Endodermal cell (in vitro differentiated cells): ENCODE results near the gene TXNDC15. TPM values are rescaled to one million over a fixed set of nuclear protein-coding genes. Genes with fewer than 3 reads are reported as not detected.

ENCODE experiments used
- DNase-seq: peaks from one replicate; pipeline ENCODE4 v3.0.0-alpha.2; 2017
- H3K27ac ChIP-seq: 2 replicates; pipeline ENCODE4 v1.5.1; 2013; ENCODE audit warnings: mild to moderate bottlenecking, low read depth, low read length, moderate library complexity
- H3K27me3 ChIP-seq: 2 replicates; pipeline ENCODE4 v1.6.1; 2013; ENCODE audit warnings: mild to moderate bottlenecking, low read length, moderate library complexity; ENCODE audit not compliant: insufficient read depth, control insufficient read depth, poor library complexity, severe bottlenecking
- H3K36me3 ChIP-seq: 2 replicates; pipeline ENCODE4 v1.7.0; 2013; ENCODE audit warnings: mild to moderate bottlenecking, low read length, moderate library complexity; ENCODE audit not compliant: control insufficient read depth, insufficient read depth
- H3K4me1 ChIP-seq: one replicate; pipeline ENCODE4 v1.7.0; 2013; ENCODE audit warnings: low read length; ENCODE audit not compliant: control insufficient read depth, insufficient read depth
- H3K4me3 ChIP-seq: 2 replicates; pipeline ENCODE4 v1.5.1; 2013; ENCODE audit warnings: mild to moderate bottlenecking, low read length, moderate library complexity
- H3K9ac ChIP-seq: 2 replicates; pipeline ENCODE4 v1.6.1; 2013; ENCODE audit warnings: mild to moderate bottlenecking, low read length, moderate library complexity; ENCODE audit not compliant: poor library complexity, severe bottlenecking; ENCODE audit errors: extremely low read depth
- H3K9me3 ChIP-seq: 2 replicates; pipeline ENCODE4 v1.6.1; 2013; ENCODE audit warnings: mild to moderate bottlenecking, low read length, moderate library complexity; ENCODE audit not compliant: control insufficient read depth
- H3K27ac Mint-ChIP-seq: 2 replicates; pipeline ENCODE4 v1.8.0; 2020; ENCODE audit warnings: mixed read lengths
- H3K27me3 Mint-ChIP-seq: 2 replicates; pipeline ENCODE4 v1.8.0; 2021; ENCODE audit warnings: mild to moderate bottlenecking, mixed read lengths; ENCODE audit not compliant: insufficient read depth
- H3K36me3 Mint-ChIP-seq: 2 replicates; pipeline ENCODE4 v1.8.0; 2020; ENCODE audit warnings: low read depth, mixed read lengths
- H3K4me1 Mint-ChIP-seq: 2 replicates; pipeline ENCODE4 v1.8.0; 2020; ENCODE audit warnings: mixed read lengths
- H3K4me3 Mint-ChIP-seq: 2 replicates; pipeline ENCODE4 v1.8.0; 2020; ENCODE audit warnings: mild to moderate bottlenecking, moderate library complexity, mixed read lengths
- H3K9me3 Mint-ChIP-seq: 2 replicates; pipeline ENCODE4 v1.8.0; 2020; ENCODE audit warnings: mild to moderate bottlenecking, mixed read lengths
- CTCF ChIP-seq: fragments of 200-600 bp; sonication (generic); conservative IDR thresholded peaks from 2 replicates; pipeline ENCODE4 v1.5.0; 2021; ENCODE audit warnings: antibody characterized with exemption, mild to moderate bottlenecking
- WGBS, 2 experiments: methylation state at CpG; one replicate each; pipeline versions ENCODE4 v1.1.5 to v1.1.7; 2013; ENCODE audit warnings: missing lambda C conversion rate in 2 of 2, mixed read lengths in 1 of 2; ENCODE audit not compliant: insufficient coverage in 1 of 2, insufficient read length in 1 of 2; 5-methylcytosine and 5-hydroxymethylcytosine counted together
- total RNA-seq, 2 donors: library from RNA; stranded (reverse); fragmentation: NEBNext Ultra II Directional in 1 of 2; extraction: Animal tissue kit (Norgen Biotek cat#: 25700) in 1 of 2; gene quantifications; 2 replicates in 1 of 2; 3 replicates in 1 of 2; pipeline ENCODE4 v1.2.1, GENCODE V29; 2021

The TXNDC15 gene
- total RNA-seq, 2 donors from 2014 or later = 34.0 to 37.0 TPM

GRCh38 chr5:134840811-134841210 lies 33.4 kb upstream of the TXNDC15 start:
- 70 to 89% methylated on average over 1 to 3 of the region's 3 CpGs for WGBS, 2 experiments
- Histone ChIP-seq H3K27me3 (no peaks in the 10 kb centered on the region), H3K9ac (no peak overlapping the region), H3K27ac (no peak overlapping the region), H3K4me1 (no peaks in the 10 kb centered on the region), H3K4me3 (no peak overlapping the region), H3K9me3 (peaks cover 11% of the 10 kb centered on the region), H3K36me3 (peaks cover 48% of the 10 kb centered on the region)
- no peak for DNase-seq
- TF ChIP-seq CTCF = no peak
- no peak overlapping the region for H3K27ac Mint-ChIP-seq
- H3K27me3 Mint-ChIP-seq = no peaks in the 10 kb centered on the region
- peaks cover 42% of the 10 kb centered on the region for H3K36me3 Mint-ChIP-seq
- peaks cover 5% of the 10 kb centered on the region for H3K4me1 Mint-ChIP-seq
- H3K4me3 Mint-ChIP-seq = no peak overlapping the region
- H3K9me3 Mint-ChIP-seq = no peaks in the 10 kb centered on the region

- peaks cover 35% of the 10 kb centered on the region for H3K36me3 ChIP-seq
- H3K27me3 ChIP-seq = no peaks in the 10 kb centered on the region
- H3K36me3 Mint-ChIP-seq = peaks cover 31% of the 10 kb centered on the region
- peaks cover 11% of the 10 kb centered on the region for H3K9me3 ChIP-seq
- H3K4me3 ChIP-seq = no peak overlapping the region
- no peak overlapping the region for H3K4me3 Mint-ChIP-seq
- 100% methylated on average over 1 of the region's 1 CpG; no CpG with 5 or more reads in 1 of the 2 experiments for whole genome bisulfite sequencing, 2 experiments
- no peak overlapping the region for H3K27ac ChIP-seq
- no peak for TF ChIP-seq CTCF
- no peaks in the 10 kb centered on the region for H3K4me1 ChIP-seq
- H3K27me3 Mint-ChIP-seq = no peaks in the 10 kb centered on the region
- no peak overlapping the region for H3K9ac ChIP-seq
- no peak for DNase-seq
- H3K4me1 Mint-ChIP-seq = peaks cover 9% of the 10 kb centered on the region
- no peaks in the 10 kb centered on the region for H3K9me3 Mint-ChIP-seq
- no peak overlapping the region for H3K27ac Mint-ChIP-seq
These were observed 29.9 kb upstream of the TXNDC15 start for GRCh38 chr5:134844252-134844651.

GRCh38 chr5:134845335-134845851 lies 28.8 kb upstream of the TXNDC15 start:
- Histone ChIP-seq H3K4me3 (peak overlapping the region; percentile 84), H3K36me3 (peaks cover 31% of the 10 kb centered on the region), H3K9ac (peak overlapping the region; percentile 90), H3K4me1 (no peaks in the 10 kb centered on the region), H3K9me3 (peaks cover 7% of the 10 kb centered on the region), H3K27ac (peak overlapping the region; percentile 95), H3K27me3 (no peaks in the 10 kb centered on the region)
- H3K36me3 Mint-ChIP-seq = peaks cover 25% of the 10 kb centered on the region
- no peak for DNase-seq
- 42 to 58% methylated on average over 8 to 12 of the region's 12 CpGs for WGBS, 2 experiments
- TF ChIP-seq CTCF = no peak
- H3K9me3 Mint-ChIP-seq = no peaks in the 10 kb centered on the region
- H3K4me1 Mint-ChIP-seq = peaks cover 9% of the 10 kb centered on the region
- no peaks in the 10 kb centered on the region for H3K27me3 Mint-ChIP-seq
- H3K4me3 Mint-ChIP-seq = peak overlapping the region; percentile 88
- peak overlapping the region; percentile 93 for H3K27ac Mint-ChIP-seq
